GM12878 (cell line): ENCODE measurements around the gene TGFB2. TPM values are rescaled to one million over a fixed set of nuclear protein-coding genes. Genes with fewer than 3 reads are reported as not detected.

Source experiments
- ATAC-seq: fragments of 200-7000 bp; cut with Tn5 transposase; 3 replicates; pipeline ENCODE4 v1.9.1; 2020; ENCODE audit warnings: mild to moderate bottlenecking, moderate library complexity
- BruUV-seq: library from RNA; stranded (reverse); fragments of 400-500 nt; replicated peaks from 2 replicates; lab custom pipeline; 2021; lab: Mats Ljungman, UMichigan
- CTCF ChIA-PET: fragments of 300-600 bp; sonication (Branson Sonifier 250); formaldehyde crosslinking; extraction: SDS; loops from one replicate; lab custom pipeline; 2021; ENCODE audit warnings: inconsistent platforms; lab: Yijun Ruan, JAX
- POLR2A ChIA-PET: fragments of 350-600 bp; formaldehyde crosslinking; extraction: SDS; loops from one replicate; lab custom pipeline; 2021; ENCODE audit warnings: inconsistent platforms; lab: Charles Lee
- RAD21 ChIA-PET: fragments of 300-600 bp; sonication (Branson Sonifier 250); formaldehyde crosslinking; loops from one replicate; lab custom pipeline; 2023; ENCODE audit warnings: antibody characterized with exemption; ENCODE audit not compliant: unreplicated experiment; lab: Charles Lee
- SMC1A ChIA-PET: fragments of 300-600 bp; sonication (Branson Sonifier 250); formaldehyde crosslinking; loops from one replicate; lab custom pipeline; 2023; ENCODE audit not compliant: unreplicated experiment, uncharacterized antibody; lab: Charles Lee
- DNase-seq: peaks from one replicate; pipeline ENCODE4 v3.0.0-alpha.2; 2011; ENCODE audit warnings: low read depth, low spot score
- FAIRE-seq: peaks from 3 replicates; lab custom pipeline; 2011; peaks lifted over from hg19 to GRCh38; lab: Jason Lieb, UNC
- H2AFZ ChIP-seq: 2 replicates; pipeline ENCODE4 v1.6.0; 2011; ENCODE audit warnings: low read depth, low read length, control low read depth; ENCODE audit not compliant: control insufficient read depth
- H3K27ac ChIP-seq: 2 replicates; pipeline ENCODE4 v1.5.1; 2011; ENCODE audit warnings: control low read depth; ENCODE audit not compliant: control insufficient read depth, insufficient read depth
- H3K27me3 ChIP-seq, 2 experiments: replicated peaks in 1 of 2; 2 replicates each; pipeline versions ENCODE4 v1.6.0 to v1.6.1; 2011; ENCODE audit warnings: low read length in 1 of 2; ENCODE audit not compliant: control insufficient read depth in 2 of 2, insufficient read depth in 2 of 2
- H3K36me3 ChIP-seq, 2 experiments: 2 replicates each; pipeline ENCODE4 v1.5.1; 2011; ENCODE audit warnings: low read length in 1 of 2; ENCODE audit not compliant: control insufficient read depth in 2 of 2, insufficient read depth in 2 of 2
- H3K4me1 ChIP-seq: 2 replicates; pipeline ENCODE4 v1.6.1; 2011; ENCODE audit warnings: mild to moderate bottlenecking, low read length, moderate library complexity, mixed read lengths; ENCODE audit not compliant: control insufficient read depth, insufficient read depth
- H3K4me2 ChIP-seq: 2 replicates; pipeline ENCODE4 v1.6.0; 2011; ENCODE audit warnings: control low read depth; ENCODE audit not compliant: control insufficient read depth, insufficient read depth
- H3K4me3 ChIP-seq: fragments of 200-600 bp; sonication (generic); 2 replicates; pipeline ENCODE4 v1.5.1; 2016
- H3K79me2 ChIP-seq: 2 replicates; pipeline ENCODE4 v1.6.0; 2011; ENCODE audit warnings: low read length; ENCODE audit not compliant: control insufficient read depth, insufficient read depth
- H3K9ac ChIP-seq: 2 replicates; pipeline ENCODE4 v1.8.0; 2011; ENCODE audit warnings: low read length, control low read depth, mixed read lengths; ENCODE audit not compliant: control insufficient read depth, insufficient read depth
- H3K9me3 ChIP-seq: replicated peaks from 3 replicates; pipeline ENCODE4 v1.5.1; 2011; ENCODE audit warnings: mild to moderate bottlenecking, low read length; ENCODE audit not compliant: control insufficient read depth, insufficient read depth
- H4K20me1 ChIP-seq: 2 replicates; pipeline ENCODE4 v1.6.0; 2011; ENCODE audit not compliant: control insufficient read depth, insufficient read depth
- BCLAF1 ChIP-seq: fragments of 450-650 bp; IDR thresholded peaks from 2 replicates; pipeline ENCODE4 v1.6.1; 2017; ENCODE audit warnings: antibody characterized with exemption, mild to moderate bottlenecking, moderate library complexity
- CBX5 ChIP-seq: sonication (generic); IDR thresholded peaks from 2 replicates; pipeline ENCODE4 v1.6.1; 2016; ENCODE audit warnings: low read depth, moderate library complexity, mild to moderate bottlenecking, inconsistent platforms
- CREB1 ChIP-seq: IDR thresholded peaks from 2 replicates; pipeline ENCODE4 v1.6.1; 2012; ENCODE audit warnings: low read depth, mild to moderate bottlenecking, inconsistent platforms
- CUX1 ChIP-seq: IDR thresholded peaks from 2 replicates; pipeline ENCODE4 v1.6.1; 2012; ENCODE audit warnings: improper control_type of control experiment, low read depth, low read length; ENCODE audit not compliant: insufficient replicate concordance
- EGR1 ChIP-seq, 2 experiments: IDR thresholded peaks; 1 replicate in 1 of 2; 2 replicates in 1 of 2; pipeline ENCODE4 v1.6.1; 2011 to 2012; ENCODE audit warnings: low read depth in 2 of 2, low read length in 2 of 2, borderline replicate concordance in 1 of 2, mild to moderate bottlenecking in 1 of 2, moderate library complexity in 1 of 2
- ETV6 ChIP-seq, 2 experiments: fragments of 450-650 bp in 1 of 2; IDR thresholded peaks in 1 of 2; conservative IDR thresholded peaks in 1 of 2; 2 replicates each; pipeline ENCODE4 v1.6.1; 2014; ENCODE audit warnings: antibody characterized with exemption in 1 of 2, borderline replicate concordance in 1 of 2, low read depth in 1 of 2, mild to moderate bottlenecking in 1 of 2, moderate library complexity in 1 of 2
- MTA3 ChIP-seq: IDR thresholded peaks from 2 replicates; pipeline ENCODE4 v1.6.1; 2012; ENCODE audit warnings: low read length, inconsistent platforms, borderline replicate concordance
- MXI1 ChIP-seq: fragments of 150-350 bp; IDR thresholded peaks from 2 replicates; pipeline ENCODE4 v1.6.1; 2011; ENCODE audit warnings: low read depth, mild to moderate bottlenecking, inconsistent platforms, low read length, improper control_type of control experiment
- NFYA ChIP-seq: IDR thresholded peaks from 2 replicates; pipeline ENCODE4 v1.6.1; 2011; ENCODE audit warnings: low read depth, mild to moderate bottlenecking, low read length, improper control_type of control experiment, borderline replicate concordance
- NR2F1 ChIP-seq: fragments of 450-650 bp; conservative IDR thresholded peaks from 2 replicates; pipeline ENCODE4 v1.6.1; 2017; ENCODE audit warnings: mild to moderate bottlenecking
- SPI1 ChIP-seq: IDR thresholded peaks from 2 replicates; pipeline ENCODE4 v1.6.1; 2011; ENCODE audit warnings: low read depth, mild to moderate bottlenecking, low read length, moderate library complexity, borderline replicate concordance; ENCODE audit not compliant: insufficient read depth
- SUZ12 ChIP-seq: fragments of 200-600 bp; sonication (generic); IDR thresholded peaks from one replicate; pipeline ENCODE4 v1.6.1; 2018; ENCODE audit warnings: antibody characterized with exemption, mild to moderate bottlenecking; ENCODE audit not compliant: unreplicated experiment
- USF1 ChIP-seq: IDR thresholded peaks from 2 replicates; pipeline ENCODE4 v1.6.1; 2011; ENCODE audit warnings: borderline replicate concordance, low read depth, mild to moderate bottlenecking, moderate library complexity, mixed read lengths, low read length; ENCODE audit not compliant: insufficient read depth; ENCODE audit errors: extremely low read length
- ZBED1 ChIP-seq: IDR thresholded peaks from 2 replicates; pipeline ENCODE4 v1.6.1; 2016; ENCODE audit warnings: borderline replicate concordance
- WGBS: methylation state at CpG from one replicate; pipeline ENCODE4 v1.1.6; 2016; ENCODE audit warnings: low lambda C conversion rate; ENCODE audit not compliant: insufficient replicate concordance, insufficient coverage; ENCODE audit errors: missing lambda C conversion rate; 5-methylcytosine and 5-hydroxymethylcytosine counted together
- in situ Hi-C: fragments of 300-500 bp; cut with MboI; formaldehyde crosslinking; loops from 9 replicates; pipeline ENCODE4 v1.14.3; 2018; ENCODE audit warnings: mixed read lengths
- intact Hi-C: fragments of 100-400 bp; cut with micrococcal nuclease; formaldehyde crosslinking; loops from one replicate; pipeline ENCODE4 v1.14.2; 2022; ENCODE audit not compliant: unreplicated experiment
- polyA plus RNA-seq, 11 experiments: library from polyadenylated mRNA; depleted of rRNA in 4 of 11; unstranded in 6 of 11; stranded (reverse) in 5 of 11; fragments of >200 nt; fragmentation: Nextera tagmentation in 4 of 11; fragmentation: Illumina TruSeq in 1 of 11; extraction: Ambion mirVana in 4 of 11; extraction: Trizol in 1 of 11; gene quantifications; 1 replicate in 1 of 11; 2 replicates in 10 of 11; pipeline versions ENCODE4 v1.2.1 to v1.2.3, GENCODE V29; 2011 to 2016; ENCODE audit warnings: inconsistent platforms in 2 of 11, missing spikeins in 2 of 11, low read depth in 1 of 11
- total RNA-seq, 4 experiments: library from RNA; depleted of rRNA in 3 of 4; stranded (reverse); fragments of >200 nt in 3 of 4; fragmentation: Illumina TruSeq in 1 of 4; extraction: Trizol in 1 of 4; gene quantifications; 2 replicates each; pipeline versions ENCODE4 v1.2.1 to v1.2.3, GENCODE V29; 2013 to 2021

Gene TGFB2
- total and polyA plus RNA-seq, 10 of the 15 experiments (the other 5 are each of a cell fraction or from before 2014, with no cell fraction given) = 0.03 to 0.11 (median 0.04) TPM; not detected in 6

GRCh38 chr1:218368686-218369085 lies 23.6 kb downstream of the TGFB2 start:
- H2AFZ ChIP-seq = no peak overlapping the region
- ATAC-seq (no peak), DNase-seq (no peak), FAIRE-seq (no peak)
- H3K27me3 ChIP-seq = no peaks in the 10 kb centered on the region
- ChIA-PET POLR2A (no interaction called here), SMC1A (interaction anchor here (0.6 kb wide), 1 partner anchor 147 kb away, joined by 3 read pairs; no protein-coding TSS in a partner anchor), RAD21 (no interaction called here), CTCF (interaction anchor here (1.0 to 1.4 kb wide), 2 partner anchors 30 to 154 kb away, joined by 3 read pairs; no protein-coding TSS in a partner anchor)
- no peak overlapping the region for H3K27ac ChIP-seq
- H4K20me1 ChIP-seq = no peaks in the 10 kb centered on the region
- no peaks in the 10 kb centered on the region for H3K36me3 ChIP-seq
- H3K9me3 ChIP-seq = no peaks in the 10 kb centered on the region
- no peaks in the 10 kb centered on the region for H3K4me1 ChIP-seq
- intact Hi-C loops (no loop called here), in situ Hi-C loops (no loop called here)
- H3K9ac ChIP-seq = no peak overlapping the region
- no peak overlapping the region for H3K4me2 ChIP-seq
- H3K79me2 ChIP-seq = no peaks in the 10 kb centered on the region
- BruUV-seq = no TSS peak
- 9% methylated on average over 7 of the region's 7 CpGs for WGBS
- H3K4me3 ChIP-seq = no peak overlapping the region
- TF ChIP-seq ETV6 (conservative IDR thresholded peaks at IDR 0.05 in 1 of 2, IDR thresholded peaks at IDR 0.05 in 1 of 2; ENCODE audit: borderline replicate concordance in 1 of 2, low read depth in 1 of 2) = no peak
- TF ChIP-seq SUZ12 = no peak
- TF ChIP-seq CUX1 = no peak
- TF ChIP-seq USF1 = no peak
- no peak for TF ChIP-seq NFYA
- no peak for TF ChIP-seq CREB1
- no peak for TF ChIP-seq CBX5
- TF ChIP-seq BCLAF1 = no peak
- no peak for TF ChIP-seq MTA3
- no peak for TF ChIP-seq ZBED1
- TF ChIP-seq NR2F1 = no peak
- no peak for TF ChIP-seq EGR1 (IDR thresholded peaks at IDR 0.05; ENCODE audit: borderline replicate concordance in 1 of 2, low read depth in 2 of 2, low read length in 2 of 2)
- no peak for TF ChIP-seq MXI1
- no peak for TF ChIP-seq SPI1
